ENCODE results near the gene TFDP1. TPM values are rescaled to one million over a fixed set of nuclear protein-coding genes. Genes with fewer than 3 reads are reported as not detected.

The TFDP1 gene
- total RNA-seq, 1 experiment from 2014 or later = 140 TPM

GRCh38 chr13:113649212-113649611 lies 64.7 kb downstream of the TFDP1 start:
- no peaks in the 10 kb centered on the region for H3K9me3 ChIP-seq
- H3K9me3 Mint-ChIP-seq (ENCODE audit: unreplicated experiment) = no peaks in the 10 kb centered on the region
- ChIA-PET POLR2A (interaction anchor here (0.6 kb wide), 1 partner anchor 102 kb away, joined by 3 read pairs; no protein-coding TSS in a partner anchor), CTCF (no interaction called here)
- intact Hi-C loops (cut with micrococcal nuclease; ENCODE audit: unreplicated experiment) = no loop called here
- H3K27me3 Mint-ChIP-seq (ENCODE audit: insufficient read depth, unreplicated experiment) = no peaks in the 10 kb centered on the region
- H3K4me1 ChIP-seq = no peaks in the 10 kb centered on the region
- H3K27ac Mint-ChIP-seq (ENCODE audit: unreplicated experiment) = no peak overlapping the region
- H3K4me3 ChIP-seq (ENCODE audit: low read depth, low read length) = no peak overlapping the region
- H3K36me3 ChIP-seq (ENCODE audit: control insufficient read depth, insufficient read depth, low read length) = no peaks in the 10 kb centered on the region
- no peaks in the 10 kb centered on the region for H3K4me1 Mint-ChIP-seq (ENCODE audit: low read depth, unreplicated experiment)
- peaks cover 16% of the 10 kb centered on the region for H3K36me3 Mint-ChIP-seq (ENCODE audit: insufficient read depth, unreplicated experiment)
- no TSS peak for BruUV-seq (replicated peaks)
- H3K4me3 Mint-ChIP-seq (ENCODE audit: unreplicated experiment) = no peak overlapping the region
- peak in 1 of 2 experiments; percentile 28 for DNase-seq
- TF ChIP-seq, protein P1, sequence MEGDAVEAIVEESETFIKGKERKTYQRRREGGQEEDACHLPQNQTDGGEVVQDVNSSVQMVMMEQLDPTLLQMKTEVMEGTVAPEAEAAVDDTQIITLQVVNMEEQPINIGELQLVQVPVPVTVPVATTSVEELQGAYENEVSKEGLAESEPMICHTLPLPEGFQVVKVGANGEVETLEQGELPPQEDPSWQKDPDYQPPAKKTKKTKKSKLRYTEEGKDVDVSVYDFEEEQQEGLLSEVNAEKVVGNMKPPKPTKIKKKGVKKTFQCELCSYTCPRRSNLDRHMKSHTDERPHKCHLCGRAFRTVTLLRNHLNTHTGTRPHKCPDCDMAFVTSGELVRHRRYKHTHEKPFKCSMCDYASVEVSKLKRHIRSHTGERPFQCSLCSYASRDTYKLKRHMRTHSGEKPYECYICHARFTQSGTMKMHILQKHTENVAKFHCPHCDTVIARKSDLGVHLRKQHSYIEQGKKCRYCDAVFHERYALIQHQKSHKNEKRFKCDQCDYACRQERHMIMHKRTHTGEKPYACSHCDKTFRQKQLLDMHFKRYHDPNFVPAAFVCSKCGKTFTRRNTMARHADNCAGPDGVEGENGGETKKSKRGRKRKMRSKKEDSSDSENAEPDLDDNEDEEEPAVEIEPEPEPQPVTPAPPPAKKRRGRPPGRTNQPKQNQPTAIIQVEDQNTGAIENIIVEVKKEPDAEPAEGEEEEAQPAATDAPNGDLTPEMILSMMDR (IDR thresholded peaks at IDR 0.05; ENCODE audit: insufficient read depth in 1 of 2, low read depth in 1 of 2, low read length in 1 of 2, severe bottlenecking in 1 of 2, unreplicated experiment in 1 of 2) = no peak
- H3K27me3 ChIP-seq (replicated peaks; ENCODE audit: control insufficient read depth, insufficient read depth, low read length) = no peaks in the 10 kb centered on the region

DNA sequence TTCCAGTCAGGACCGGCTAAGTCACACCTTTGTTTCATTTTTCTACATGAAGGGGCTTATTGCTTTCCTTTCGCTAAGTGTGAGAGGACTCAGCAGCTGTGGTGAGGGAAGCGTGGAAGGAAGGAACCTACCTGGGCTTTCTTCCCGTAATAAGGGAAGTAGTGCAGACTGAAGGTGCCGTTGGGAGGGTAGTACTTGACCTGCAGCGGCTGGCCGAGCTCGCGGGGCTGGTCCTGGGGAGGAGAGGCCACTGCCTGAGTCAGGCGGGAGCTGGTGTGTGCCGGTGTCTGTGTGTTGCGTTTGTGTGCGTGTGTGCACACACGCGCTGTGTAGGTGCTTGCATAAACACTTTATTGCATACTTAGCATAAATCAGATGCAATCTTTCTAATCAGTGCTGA lies 65.7 kb downstream of the TFDP1 start:
- Histone ChIP-seq H3K9me3 (no peaks in the 10 kb centered on the region), H3K4me1 (no peaks in the 10 kb centered on the region), H3K27me3 (replicated peaks; ENCODE audit: control insufficient read depth, insufficient read depth, low read length) (no peaks in the 10 kb centered on the region), H3K4me3 (ENCODE audit: low read depth, low read length) (no peak overlapping the region), H3K36me3 (ENCODE audit: control insufficient read depth, insufficient read depth, low read length) (no peaks in the 10 kb centered on the region)
- DNase-seq = peak in 1 of 2 experiments; percentile 30
- intact Hi-C loops (cut with micrococcal nuclease; ENCODE audit: unreplicated experiment) = no loop called here
- H3K27ac Mint-ChIP-seq (ENCODE audit: unreplicated experiment) = no peak overlapping the region
- no peaks in the 10 kb centered on the region for H3K4me1 Mint-ChIP-seq (ENCODE audit: low read depth, unreplicated experiment)
- POLR2A ChIA-PET = no interaction called here
- no TSS peak for BruUV-seq (replicated peaks)
- peaks cover 13% of the 10 kb centered on the region for H3K36me3 Mint-ChIP-seq (ENCODE audit: insufficient read depth, unreplicated experiment)
- H3K9me3 Mint-ChIP-seq (ENCODE audit: unreplicated experiment) = no peaks in the 10 kb centered on the region
- CTCF ChIA-PET = no interaction called here
- H3K27me3 Mint-ChIP-seq (ENCODE audit: insufficient read depth, unreplicated experiment) = no peaks in the 10 kb centered on the region
- H3K4me3 Mint-ChIP-seq (ENCODE audit: unreplicated experiment) = no peak overlapping the region
- TF ChIP-seq, protein P1 (IDR thresholded peaks at IDR 0.05; ENCODE audit: insufficient read depth in 1 of 2, low read depth in 1 of 2, low read length in 1 of 2, severe bottlenecking in 1 of 2, unreplicated experiment in 1 of 2) = no peak

GRCh38 chr13:113650731-113651148 lies 66.2 kb downstream of the TFDP1 start:
- H3K4me1 Mint-ChIP-seq (ENCODE audit: low read depth, unreplicated experiment) = no peaks in the 10 kb centered on the region
- H3K27me3 Mint-ChIP-seq (ENCODE audit: insufficient read depth, unreplicated experiment) = no peaks in the 10 kb centered on the region
- intact Hi-C loops (cut with micrococcal nuclease; ENCODE audit: unreplicated experiment) = no loop called here
- no peak overlapping the region for H3K4me3 Mint-ChIP-seq (ENCODE audit: unreplicated experiment)
- Histone ChIP-seq H3K4me3 (ENCODE audit: low read depth, low read length) (no peak overlapping the region), H3K4me1 (no peaks in the 10 kb centered on the region), H3K27me3 (replicated peaks; ENCODE audit: control insufficient read depth, insufficient read depth, low read length) (no peaks in the 10 kb centered on the region), H3K9me3 (no peaks in the 10 kb centered on the region), H3K36me3 (ENCODE audit: control insufficient read depth, insufficient read depth, low read length) (no peaks in the 10 kb centered on the region)
- DNase-seq = peak in 1 of 2 experiments; percentile 25
- CTCF ChIA-PET = interaction anchor here (0.8 kb wide), 1 partner anchor 91 kb away, joined by 3 read pairs; no protein-coding TSS in a partner anchor
- H3K36me3 Mint-ChIP-seq (ENCODE audit: insufficient read depth, unreplicated experiment) = peaks cover 11% of the 10 kb centered on the region
- no TSS peak for BruUV-seq (replicated peaks)
- no peak overlapping the region for H3K27ac Mint-ChIP-seq (ENCODE audit: unreplicated experiment)
- no peaks in the 10 kb centered on the region for H3K9me3 Mint-ChIP-seq (ENCODE audit: unreplicated experiment)
- TF ChIP-seq, protein P1 (IDR thresholded peaks at IDR 0.05; ENCODE audit: insufficient read depth in 1 of 2, low read depth in 1 of 2, low read length in 1 of 2, severe bottlenecking in 1 of 2, unreplicated experiment in 1 of 2) = no peak
- POLR2A ChIA-PET = no interaction called here

All from Caco-2 (cell line).